Sciatic nerve (tissue), 2 donors: ENCODE results near the gene CDH13. TPM values are rescaled to one million over a fixed set of nuclear protein-coding genes. Genes with fewer than 3 reads are reported as not detected.
A peak's percentile ranks its signal among the peaks of the same experiment; 100 is the strongest.

Experiments
- ATAC-seq: fragments of 200-7000 bp; cut with Tn5 transposase; one replicate; pipeline ENCODE4 v1.9.1; 2020; ENCODE audit warnings: mild to moderate bottlenecking, moderate library complexity
- DNase-seq: peaks from one replicate; pipeline ENCODE4 v3.0.0-alpha.2; 2020; ENCODE audit warnings: low spot score
- intact Hi-C: fragments of 100-400 bp; cut with DNase I; formaldehyde crosslinking; loops from one replicate; pipeline ENCODE4 v1.14.2; 2022
- total RNA-seq: library from RNA; stranded (reverse); fragmentation: NEBNext Ultra II Directional; extraction: Animal tissue kit (Norgen Biotek cat#: 25700); gene quantifications from one replicate; pipeline ENCODE4 v1.2.1, GENCODE V29; 2021
- donor health status: DM: no; HTN: no; CAD: no.
- donor health status: DM: no; HTN: no; CAD: no.

The CDH13 gene
- total RNA-seq, 1 donor from 2014 or later: 7.5 TPM

GRCh38 chr16:82945420-82946101, 318.8 kb downstream of the CDH13 start:
- ATAC-seq: no peak
- DNase-seq: no peak
- intact Hi-C loops: no loop called here

DNA sequence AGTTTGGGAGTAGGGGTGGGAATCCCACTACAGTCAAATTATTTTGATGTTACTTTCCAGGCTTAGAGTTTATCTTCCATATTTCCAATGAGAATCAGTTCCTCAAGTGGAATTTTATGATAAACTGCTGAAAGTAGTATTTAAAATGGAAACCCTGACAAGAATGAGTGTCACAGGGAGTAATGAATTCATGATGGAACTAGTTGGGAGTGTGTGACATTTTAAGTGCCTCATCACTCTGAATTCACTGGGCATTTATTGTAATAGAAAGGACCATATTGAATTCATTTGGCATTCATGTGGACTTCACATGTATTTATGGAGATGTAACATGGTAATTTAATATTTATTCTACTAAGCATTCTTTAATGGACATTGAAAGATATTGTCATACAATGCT, 320.9 kb downstream of the CDH13 start:
- intact Hi-C loops: no loop called here
- DNase-seq (no peak), ATAC-seq (no peak)

DNA sequence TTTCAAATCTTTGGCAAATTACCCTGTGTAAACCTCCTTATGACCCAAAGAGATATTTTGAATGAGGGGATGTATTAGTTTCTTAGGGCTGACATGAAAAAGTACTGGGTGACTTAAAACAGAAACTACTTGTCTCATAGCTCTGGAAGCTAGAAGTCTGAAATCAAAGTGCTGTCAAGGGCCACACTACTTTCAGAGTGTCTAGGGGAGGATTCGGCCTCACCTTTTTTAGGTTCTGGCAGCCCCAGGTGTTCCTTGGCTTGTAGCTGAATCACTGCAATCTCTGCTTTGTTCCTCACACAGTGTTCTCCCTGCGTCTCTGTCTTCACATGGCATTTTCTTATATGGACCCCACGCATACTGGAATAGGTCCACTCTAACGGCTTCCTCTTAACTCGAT, 322.2 kb downstream of the CDH13 start:
- no peak for DNase-seq
- ATAC-seq: no peak
- intact Hi-C loops: no loop called here

- DNase-seq: no peak
- intact Hi-C loops: no loop called here
- ATAC-seq: no peak
Observed at GRCh38 chr16:82953517-82953916, 326.7 kb downstream of the CDH13 start.

DNA sequence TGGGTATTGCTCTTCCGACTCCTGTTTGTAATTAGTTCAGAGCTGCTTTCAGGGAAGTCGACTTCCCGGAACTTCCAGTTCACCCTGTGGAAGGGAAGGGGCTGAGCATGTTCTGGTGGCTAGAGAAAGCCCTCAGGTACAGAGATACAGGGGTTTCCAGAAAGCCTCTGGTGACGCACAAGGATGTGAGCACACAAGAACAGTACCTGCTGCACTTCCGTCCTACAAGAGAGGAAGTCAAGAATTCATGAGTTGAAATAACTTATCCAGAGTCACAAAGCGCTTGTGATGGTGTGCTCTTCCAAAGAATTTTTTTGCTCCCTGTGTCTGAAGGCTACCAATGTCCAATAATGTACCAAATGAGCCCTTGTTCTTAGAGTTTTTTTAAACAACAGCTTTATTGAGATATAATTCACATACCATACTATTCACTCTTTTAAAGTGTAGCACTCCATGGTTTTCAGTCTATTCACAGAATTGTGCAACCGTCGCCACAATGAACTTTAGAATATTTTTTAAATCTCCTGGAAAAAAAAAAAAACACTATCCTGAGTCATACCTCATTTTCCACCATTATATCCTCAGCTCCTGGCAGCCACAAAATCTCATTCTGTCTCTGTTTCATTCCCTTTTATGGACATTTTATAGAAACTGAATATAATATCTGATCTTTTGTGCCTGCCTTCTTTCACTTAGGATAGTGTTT, 327.6 kb downstream of the CDH13 start:
- ATAC-seq: no peak
- no peak for DNase-seq
- intact Hi-C loops: no loop called here

- ATAC-seq: no peak
Observed at GRCh38 chr16:82955741-82956348, 329.1 kb downstream of the CDH13 start.

GRCh38 chr16:82957212-82957611, 330.4 kb downstream of the CDH13 start:
- ATAC-seq: no peak

More at GRCh38 chr16:82955741-82956348, 329.1 kb downstream of the CDH13 start:
- intact Hi-C loops: no loop called here
- no peak for DNase-seq

DNA sequence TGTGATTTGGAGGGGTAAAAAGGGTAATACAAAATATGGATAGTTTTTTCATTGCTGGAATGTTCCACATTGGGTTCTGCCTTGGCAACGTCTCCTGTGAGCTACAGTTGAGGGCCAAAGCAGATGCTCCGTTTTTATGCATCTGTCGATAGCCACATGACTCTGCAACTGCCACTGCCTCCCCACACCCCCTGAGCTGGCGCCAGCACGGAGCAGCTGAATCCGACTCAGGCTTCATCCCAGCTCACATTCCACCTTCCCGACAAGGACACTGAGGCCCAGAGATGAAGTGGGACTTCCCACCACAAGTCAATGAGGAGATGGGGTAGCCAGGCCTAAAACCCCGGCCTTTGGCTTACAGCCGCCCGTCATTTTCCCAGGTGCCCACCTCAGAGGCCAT, 334.1 kb downstream of the CDH13 start:
- intact Hi-C loops: no loop called here
- ATAC-seq (no peak), DNase-seq (no peak)

More at GRCh38 chr16:82957212-82957611, 330.4 kb downstream of the CDH13 start:
- intact Hi-C loops: no loop called here
- no peak for DNase-seq

DNA sequence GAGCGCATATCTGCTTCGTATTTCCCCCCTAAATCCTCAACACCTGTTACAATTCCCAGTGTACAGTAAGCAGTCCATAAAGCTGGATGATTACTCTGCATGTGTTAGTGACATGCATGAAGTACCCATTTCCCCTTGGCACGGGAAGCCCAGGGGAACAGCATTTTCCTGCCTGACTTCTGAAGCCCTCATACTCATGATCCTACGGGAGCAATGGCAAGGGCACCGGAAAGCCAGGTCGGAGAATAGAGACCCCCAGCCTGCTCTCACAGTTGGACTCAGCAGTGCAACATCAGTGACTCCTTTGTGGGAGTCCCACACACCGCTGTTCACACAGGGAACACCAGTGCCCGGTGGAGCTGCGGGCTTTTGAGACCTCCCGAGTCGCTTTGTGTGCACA, 336.9 kb downstream of the CDH13 start:
- DNase-seq (no peak), ATAC-seq (no peak)
- intact Hi-C loops: no loop called here

GRCh38 chr16:82965808-82966207, 339.0 kb downstream of the CDH13 start:
- DNase-seq: no peak
- no peak for ATAC-seq
- intact Hi-C loops: no loop called here

- intact Hi-C loops: no loop called here
- ATAC-seq (no peak), DNase-seq (no peak)
Observed at GRCh38 chr16:82967424-82967823, 340.7 kb downstream of the CDH13 start.

DNA sequence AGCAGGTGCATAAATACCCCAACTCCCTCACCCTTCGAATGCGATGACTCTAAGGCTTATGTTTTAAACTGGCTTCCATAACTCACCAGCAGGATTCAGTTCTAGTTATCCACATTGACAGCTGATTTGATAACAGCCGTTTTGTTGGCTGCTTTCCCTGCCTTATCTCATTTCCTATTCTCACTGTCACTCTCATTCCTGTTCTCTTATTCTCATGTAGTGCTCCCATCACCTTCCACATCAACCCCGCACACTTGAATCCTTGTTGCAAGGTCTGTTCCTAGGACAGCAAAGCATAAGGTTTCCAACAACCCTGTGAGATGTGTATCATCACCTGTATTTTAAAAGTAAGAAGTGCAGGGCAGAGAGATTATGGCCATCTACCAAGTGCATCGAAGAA, 344.4 kb downstream of the CDH13 start:
- ATAC-seq: no peak
- no peak for DNase-seq

DNA sequence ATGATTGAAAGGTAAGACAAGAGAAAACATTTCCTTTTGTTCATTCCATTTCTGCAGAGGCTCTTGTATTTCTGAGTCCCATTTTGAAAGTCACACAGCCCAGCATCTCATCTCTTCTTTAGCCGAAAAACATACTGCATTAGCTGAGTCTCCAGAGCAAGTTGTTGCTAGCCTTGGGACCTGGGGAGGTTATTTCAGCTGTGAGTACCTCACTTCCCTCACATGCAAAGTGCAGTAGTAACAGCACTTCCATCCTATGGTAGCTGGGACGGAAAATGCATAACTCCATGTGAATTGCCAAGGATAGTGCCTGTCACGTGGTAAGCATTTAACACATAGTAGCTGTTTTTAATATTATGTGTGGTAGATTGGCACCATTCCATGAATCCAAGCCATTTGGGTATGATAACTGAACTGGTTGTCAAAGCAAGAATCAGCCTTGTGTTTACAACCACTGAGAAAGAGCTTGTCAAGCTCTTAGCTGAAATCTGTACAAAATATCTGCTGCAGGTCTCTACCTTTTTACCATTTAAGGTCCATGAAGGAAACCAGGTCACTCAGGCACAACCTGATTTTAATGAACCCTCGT, 345.7 kb downstream of the CDH13 start:
- DNase-seq: no peak
- no peak for ATAC-seq
- intact Hi-C loops: no loop called here

More for the DNA sequence above, 344.4 kb downstream of the CDH13 start:
- intact Hi-C loops: no loop called here

DNA sequence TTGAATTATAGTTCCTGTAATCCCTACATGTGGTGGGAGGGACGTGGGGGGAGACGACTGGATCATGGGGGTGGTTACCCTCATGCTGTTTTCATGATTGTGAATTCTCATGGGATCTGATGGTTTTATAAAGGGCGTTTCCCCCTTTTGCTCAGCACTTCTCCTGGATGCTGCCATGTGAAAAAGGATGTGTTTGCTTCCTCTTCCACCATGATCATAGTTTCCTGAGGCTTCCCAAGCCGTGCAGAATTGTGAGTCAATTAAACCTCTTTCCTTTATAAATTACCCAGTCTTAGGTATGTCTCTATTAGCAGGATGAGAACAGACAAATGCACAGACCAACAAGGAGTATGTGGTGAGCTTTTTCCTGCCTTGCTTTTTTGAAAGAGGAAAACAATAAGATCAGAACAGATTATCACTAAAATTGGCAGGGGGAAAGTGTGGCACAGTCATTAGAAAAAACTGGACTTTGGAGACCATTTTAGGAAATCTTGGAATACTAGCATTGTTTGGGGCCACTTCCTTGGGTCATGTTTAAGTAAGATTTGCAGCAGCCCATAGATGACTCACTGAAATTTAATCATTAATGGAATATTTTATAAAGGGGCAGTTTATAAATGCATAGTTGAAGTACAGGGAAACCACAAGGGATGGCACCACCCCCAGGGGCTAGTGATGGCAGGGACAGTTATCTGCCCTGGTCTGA, 352.8 kb downstream of the CDH13 start:
- intact Hi-C loops: no loop called here
- no peak for ATAC-seq
- no peak for DNase-seq

DNA sequence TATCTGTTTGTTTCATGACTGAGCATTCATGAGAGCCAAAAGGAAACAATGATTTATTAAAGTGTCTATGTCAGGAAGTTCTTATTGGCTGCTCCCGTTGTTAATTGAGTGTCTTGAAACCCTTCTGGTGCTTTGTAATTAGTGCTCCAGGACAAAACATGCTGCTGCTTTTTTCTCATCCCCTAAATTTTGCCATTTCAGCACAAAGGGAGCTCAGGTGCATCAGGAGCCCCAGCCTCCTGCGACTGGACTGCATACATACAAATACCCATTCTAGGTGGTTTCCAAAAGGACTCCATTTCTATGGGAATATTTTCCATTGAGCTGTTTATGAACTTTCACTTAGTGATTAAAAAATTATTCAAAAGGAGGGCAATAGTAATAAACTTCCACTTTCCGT, 354.0 kb downstream of the CDH13 start:
- DNase-seq (no peak), ATAC-seq (no peak)
- intact Hi-C loops: no loop called here

- intact Hi-C loops: no loop called here
- DNase-seq: no peak
Observed at GRCh38 chr16:82987767-82988166, 361.0 kb downstream of the CDH13 start.

DNA sequence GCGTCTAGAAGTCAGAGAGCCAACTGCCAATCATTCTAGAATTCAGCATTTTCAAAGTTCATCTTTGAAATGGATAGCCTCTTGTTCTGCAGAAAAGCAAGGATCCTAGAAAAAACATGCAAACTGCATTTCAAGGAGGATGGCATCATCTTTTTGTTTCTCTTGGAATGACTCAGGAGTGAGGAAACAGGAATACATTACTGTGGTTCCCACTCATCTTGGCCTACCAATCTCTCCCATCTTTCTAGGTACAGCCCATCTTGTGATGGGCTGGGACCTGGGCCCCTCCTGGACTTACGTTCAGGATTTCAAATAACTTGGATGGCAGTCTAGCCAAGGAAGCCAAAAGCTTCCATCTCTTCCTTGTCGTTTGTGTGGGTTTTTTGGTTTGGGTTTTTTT, 363.4 kb downstream of the CDH13 start:
- ATAC-seq (no peak), DNase-seq (no peak)
- intact Hi-C loops: no loop called here

More at GRCh38 chr16:82987767-82988166, 361.0 kb downstream of the CDH13 start:
- peak; percentile 50 for ATAC-seq

GRCh38 chr16:82991410-82991809, 364.6 kb downstream of the CDH13 start:
- no peak for DNase-seq
- intact Hi-C loops: no loop called here
- no peak for ATAC-seq

DNA sequence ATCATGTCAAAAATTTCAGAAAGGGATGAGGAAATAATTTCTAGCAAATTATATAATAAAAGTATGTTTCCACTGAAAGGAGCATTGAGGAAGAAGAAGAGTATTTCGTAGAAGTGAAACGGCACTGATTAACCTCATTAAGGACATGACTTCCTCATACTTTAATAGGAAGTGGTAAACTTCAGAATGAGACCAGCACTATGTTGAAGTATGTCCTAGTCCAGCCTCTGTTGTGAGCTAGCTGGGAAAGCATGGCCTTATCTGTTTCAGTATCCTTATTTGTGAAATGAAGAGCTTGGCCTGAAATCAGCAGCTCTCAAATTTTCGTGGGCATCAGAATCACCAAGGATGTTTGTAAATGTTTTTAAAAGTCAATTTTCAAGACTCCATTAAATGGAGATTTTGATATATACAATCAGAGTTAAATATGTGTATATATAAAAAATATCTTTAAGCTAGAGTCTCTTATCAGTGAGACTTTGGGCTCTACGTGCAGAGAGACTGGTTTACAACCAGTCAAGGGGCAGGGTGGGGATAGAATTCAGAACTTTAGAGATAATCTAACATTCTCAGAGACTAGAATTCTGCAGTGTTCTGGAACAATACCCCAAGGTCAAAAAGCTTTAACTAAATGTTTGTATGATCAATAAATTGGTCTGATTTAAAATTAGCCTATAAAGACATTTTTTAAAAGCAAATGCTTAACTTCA, 365.4 kb downstream of the CDH13 start:
- ATAC-seq: no peak
- intact Hi-C loops: no loop called here
- DNase-seq: no peak
